Neutrophil (primary cell): Measurements from ENCODE around the gene ARAP1.

ENCODE experiments used
- H3K27ac ChIP-seq: fragments of 200-600 bp; sonication (generic); 2 replicates; pipeline ENCODE4 v1.5.1; 2016; ENCODE audit warnings: mild to moderate bottlenecking, moderate library complexity
- H3K27me3 ChIP-seq: fragments of 200-600 bp; sonication (generic); 2 replicates; pipeline ENCODE4 v1.6.0; 2016; ENCODE audit warnings: mild to moderate bottlenecking
- H3K36me3 ChIP-seq: fragments of 200-600 bp; sonication (generic); 2 replicates; pipeline ENCODE4 v1.5.1; 2017
- H3K4me1 ChIP-seq, 2 experiments: fragments of 200-600 bp in 1 of 2; sonication (generic) in 1 of 2; 1 replicate in 1 of 2; 2 replicates in 1 of 2; pipeline versions ENCODE4 v1.5.1 to v1.6.1; 2013 to 2016; ENCODE audit warnings: low read depth in 1 of 2, low read length in 1 of 2, mild to moderate bottlenecking in 1 of 2, moderate library complexity in 1 of 2; ENCODE audit not compliant: control insufficient read depth in 1 of 2, insufficient read depth in 1 of 2
- H3K4me3 ChIP-seq, 2 experiments: fragments of 200-600 bp in 1 of 2; sonication (generic) in 1 of 2; 1 replicate in 1 of 2; 2 replicates in 1 of 2; pipeline ENCODE4 v1.5.1; 2013 to 2016; ENCODE audit warnings: low read depth in 1 of 2, low read length in 1 of 2, mild to moderate bottlenecking in 1 of 2, moderate library complexity in 1 of 2
- H3K9me3 ChIP-seq: fragments of 200-600 bp; sonication (generic); 2 replicates; pipeline ENCODE4 v1.5.1; 2016
- CTCF ChIP-seq: fragments of 200-600 bp; sonication (generic); IDR thresholded peaks from 2 replicates; pipeline ENCODE4 v1.5.1; 2016; ENCODE audit warnings: antibody characterized with exemption

The ARAP1 gene

GRCh38 chr11:72704783-72705265 is 47.4 kb downstream of the ARAP1 start:
- Histone ChIP-seq H3K4me3 (no peak overlapping the region), H3K36me3 (peaks cover 100% of the 10 kb centered on the region), H3K27ac (peak overlapping the region; percentile 23), H3K27me3 (no peaks in the 10 kb centered on the region), H3K9me3 (no peaks in the 10 kb centered on the region), H3K4me1 (no peaks in the 10 kb centered on the region)
- TF ChIP-seq CTCF = no peak

- Histone ChIP-seq H3K27me3 (no peaks in the 10 kb centered on the region), H3K27ac (peak overlapping the region; percentile 15), H3K4me1 (no peaks in the 10 kb centered on the region), H3K36me3 (peaks cover 100% of the 10 kb centered on the region), H3K9me3 (no peaks in the 10 kb centered on the region), H3K4me3 (no peak overlapping the region)
- TF ChIP-seq CTCF = no peak
These were observed 48.0 kb downstream of the ARAP1 start for GRCh38 chr11:72704028-72704782.

GRCh38 chr11:72703267-72704008 is 48.8 kb downstream of the ARAP1 start:
- Histone ChIP-seq H3K36me3 (peaks cover 100% of the 10 kb centered on the region), H3K27ac (no peak overlapping the region), H3K4me3 (no peak overlapping the region), H3K9me3 (no peaks in the 10 kb centered on the region), H3K27me3 (no peaks in the 10 kb centered on the region), H3K4me1 (no peaks in the 10 kb centered on the region)
- no peak for TF ChIP-seq CTCF

- Histone ChIP-seq H3K36me3 (peaks cover 100% of the 10 kb centered on the region), H3K4me1 (no peaks in the 10 kb centered on the region), H3K4me3 (no peak overlapping the region), H3K27me3 (no peaks in the 10 kb centered on the region), H3K27ac (no peak overlapping the region), H3K9me3 (no peaks in the 10 kb centered on the region)
- no peak for TF ChIP-seq CTCF
These were observed 49.5 kb downstream of the ARAP1 start for GRCh38 chr11:72702577-72703241.

GRCh38 chr11:72702096-72702495 is 50.1 kb downstream of the ARAP1 start:
- H3K9me3 ChIP-seq = no peaks in the 10 kb centered on the region
- no peaks in the 10 kb centered on the region for H3K27me3 ChIP-seq
- H3K4me3 ChIP-seq = no peak overlapping the region
- H3K27ac ChIP-seq = no peak overlapping the region
- TF ChIP-seq CTCF = no peak
- H3K36me3 ChIP-seq = peaks cover 100% of the 10 kb centered on the region
- no peaks in the 10 kb centered on the region for H3K4me1 ChIP-seq
